Stimulated activated naive CD8-positive, alpha-beta T cell treated with anti-CD3 and anti-CD28 coated beads, Interleukin-15, Interleukin-2, amounts not matched to agents 100 U/mL and 50 U/mL, for 24 hours (primary cell): ENCODE results near the gene WASF2.
A peak's percentile ranks its signal among the peaks of the same experiment; 100 is the strongest.
"Not testable (repeated sequence)": the region's sequence is repeated elsewhere in the genome, so short reads cannot be mapped to it uniquely, and the experiment has no call there.

Experiments used
- ATAC-seq: fragments of 150-1000 bp; cut with Tn5 transposase; one replicate; pipeline ENCODE4 v1.10.0; 2021
- DNase-seq: peaks from one replicate; pipeline ENCODE4 v3.0.0; 2021

WASF2 gene

GRCh38 chr1:27451343-27451742, 38.6 kb downstream of the WASF2 start:
- no peak for ATAC-seq

GRCh38 chr1:27448982-27449381, 41.0 kb downstream of the WASF2 start:
- DNase-seq: no peak
- peak; percentile 26 for ATAC-seq

More at GRCh38 chr1:27451343-27451742, 38.6 kb downstream of the WASF2 start:
- DNase-seq: no peak

GRCh38 chr1:27447883-27448282, 42.1 kb downstream of the WASF2 start:
- no peak for ATAC-seq
- no peak for DNase-seq

- DNase-seq (no peak), ATAC-seq (no peak)
These were observed 42.6 kb downstream of the WASF2 start for GRCh38 chr1:27447399-27447798.

GRCh38 chr1:27446496-27447020, 43.4 kb downstream of the WASF2 start:
- DNase-seq (no peak), ATAC-seq (no peak)

GRCh38 chr1:27445177-27445936, 44.6 kb downstream of the WASF2 start:
- DNase-seq: no peak
- ATAC-seq: peak; percentile 81

- DNase-seq (no peak), ATAC-seq (no peak)
These were observed 45.3 kb downstream of the WASF2 start for GRCh38 chr1:27444632-27445031.

- ATAC-seq (no peak), DNase-seq (no peak)
These were observed 50.8 kb downstream of the WASF2 start for GRCh38 chr1:27439150-27439549.

- no peak for DNase-seq
- ATAC-seq: no peak
These were observed 51.3 kb downstream of the WASF2 start for GRCh38 chr1:27438621-27439061.

- DNase-seq (no peak), ATAC-seq (peak; percentile 29)
These were observed 53.5 kb downstream of the WASF2 start for GRCh38 chr1:27436204-27437159.

GRCh38 chr1:27435566-27436203, 54.3 kb downstream of the WASF2 start:
- DNase-seq (no peak), ATAC-seq (peak; percentile 31)

GRCh38 chr1:27433706-27434105, 56.3 kb downstream of the WASF2 start:
- DNase-seq (no peak), ATAC-seq (no peak)

GRCh38 chr1:27432725-27433124, 57.2 kb downstream of the WASF2 start:
- not testable (repeated sequence) for DNase-seq, ATAC-seq

GRCh38 chr1:27431601-27431940, 58.4 kb downstream of the WASF2 start:
- ATAC-seq: no peak

GRCh38 chr1:27430903-27431600, 58.9 kb downstream of the WASF2 start:
- DNase-seq (no peak), ATAC-seq (no peak)

More at GRCh38 chr1:27431601-27431940, 58.4 kb downstream of the WASF2 start:
- DNase-seq: no peak

GRCh38 chr1:27429029-27429425, 60.9 kb downstream of the WASF2 start:
- ATAC-seq: no peak

GRCh38 chr1:27428316-27429028, 61.5 kb downstream of the WASF2 start:
- DNase-seq: peak; percentile 41
- ATAC-seq: peak; percentile 80

More at GRCh38 chr1:27429029-27429425, 60.9 kb downstream of the WASF2 start:
- no peak for DNase-seq

- ATAC-seq (no peak), DNase-seq (no peak)
These were observed 62.1 kb downstream of the WASF2 start for GRCh38 chr1:27427816-27428315.

GRCh38 chr1:27427329-27427728, 62.6 kb downstream of the WASF2 start:
- DNase-seq: no peak
- no peak for ATAC-seq

GRCh38 chr1:27423709-27424108, 66.3 kb downstream of the WASF2 start:
- no peak for ATAC-seq
- DNase-seq: no peak
